ENCODE data around the gene SLC4A7. TPM values are rescaled to one million over a fixed set of nuclear protein-coding genes. Genes with fewer than 3 reads are reported as not detected.

SLC4A7 gene
- polyA plus RNA-seq, 4 donors: 13.8 to 53.0 (median 28.4) TPM

- Histone ChIP-seq H3K9me3 (ENCODE audit: control insufficient read depth in 2 of 2, insufficient read depth in 1 of 2, low read depth in 1 of 2, low read length in 1 of 2) (no peaks in the 10 kb centered on the region), H3K27ac (ENCODE audit: low read depth in 1 of 3, low read length in 2 of 3) (no peak overlapping the region), H3K4me3 (ENCODE audit: low read depth in 1 of 3, low read length in 3 of 3) (no peak overlapping the region), H3K36me3 (ENCODE audit: control insufficient read depth in 3 of 3, insufficient read depth in 2 of 3, low read depth in 1 of 3, low read length in 3 of 3) (peaks cover 0 to 13% (median 5%) of the 10 kb centered on the region in 3 donors), H3K4me1 (ENCODE audit: control insufficient read depth in 3 of 3, insufficient read depth in 2 of 3, low read depth in 1 of 3, low read length in 2 of 3) (no peaks in the 10 kb centered on the region), H3K27me3 (ENCODE audit: control insufficient read depth in 3 of 3, insufficient read depth in 3 of 3, low read length in 3 of 3) (no peaks in the 10 kb centered on the region)
- DNase-seq: no peak
- FAIRE-seq: no peak
Observed at GRCh38 chr3:27378331-27378730, 105.9 kb downstream of the SLC4A7 start.

GRCh38 chr3:27376109-27376772 is 107.9 kb downstream of the SLC4A7 start:
- WGBS, 3 donors: 81 to 90% (median 89%) methylated on average over 6 of the region's 6 CpGs
- no peak for FAIRE-seq
- H3K36me3 ChIP-seq (ENCODE audit: control insufficient read depth in 3 of 3, insufficient read depth in 2 of 3, low read depth in 1 of 3, low read length in 3 of 3): peaks cover 0 to 6% (median 5%) of the 10 kb centered on the region in 3 donors

GRCh38 chr3:27368831-27369607 is 115.2 kb downstream of the SLC4A7 start, which contains the start of gene NEK10:
Gene NEK10, minus strand, starts transcription at chr3:27369383. Its CDS starts 16,501 bp downstream, at chr3:27352882.
- peak; percentile 87 to 96 for DNase-seq
- FAIRE-seq: no peak
- no peak within 1 kb of the TSS for H3K27ac ChIP-seq (ENCODE audit: low read depth in 1 of 3, low read length in 2 of 3)
- no peaks in the 10 kb centered on the region for H3K36me3 ChIP-seq (ENCODE audit: control insufficient read depth in 3 of 3, insufficient read depth in 2 of 3, low read depth in 1 of 3, low read length in 3 of 3)
- peak within 1 kb of the TSS; percentile 41 to 78 (median 45) for H3K4me3 ChIP-seq (ENCODE audit: low read depth in 1 of 3, low read length in 3 of 3)
- peaks cover 0 to 4% (median 0%) of the 10 kb centered on the region in 3 donors for H3K4me1 ChIP-seq (ENCODE audit: control insufficient read depth in 3 of 3, insufficient read depth in 2 of 3, low read depth in 1 of 3, low read length in 2 of 3)
- no peaks in the 10 kb centered on the region for H3K9me3 ChIP-seq (ENCODE audit: control insufficient read depth in 2 of 2, insufficient read depth in 1 of 2, low read depth in 1 of 2, low read length in 1 of 2)
- WGBS, 3 donors: 1% methylated on average over 47 to 48 of the region's 48 CpGs
- H3K27me3 ChIP-seq (ENCODE audit: control insufficient read depth in 3 of 3, insufficient read depth in 3 of 3, low read length in 3 of 3): no peaks in the 10 kb centered on the region

More at GRCh38 chr3:27376109-27376772, 107.9 kb downstream of the SLC4A7 start:
- no peak overlapping the region for H3K27ac ChIP-seq (ENCODE audit: low read depth in 1 of 3, low read length in 2 of 3)
- H3K4me1 ChIP-seq (ENCODE audit: control insufficient read depth in 3 of 3, insufficient read depth in 2 of 3, low read depth in 1 of 3, low read length in 2 of 3): no peaks in the 10 kb centered on the region
- DNase-seq: no peak
- no peaks in the 10 kb centered on the region for H3K9me3 ChIP-seq (ENCODE audit: control insufficient read depth in 2 of 2, insufficient read depth in 1 of 2, low read depth in 1 of 2, low read length in 1 of 2)
- no peaks in the 10 kb centered on the region for H3K27me3 ChIP-seq (ENCODE audit: control insufficient read depth in 3 of 3, insufficient read depth in 3 of 3, low read length in 3 of 3)
- H3K4me3 ChIP-seq (ENCODE audit: low read depth in 1 of 3, low read length in 3 of 3): no peak overlapping the region

GRCh38 chr3:27366062-27366591 is 118.1 kb downstream of the SLC4A7 start:
- no peak for FAIRE-seq
- no peak overlapping the region for H3K27ac ChIP-seq (ENCODE audit: low read depth in 1 of 3, low read length in 2 of 3)

GRCh38 chr3:27360113-27361078 is 123.8 kb downstream of the SLC4A7 start:
- H3K4me3 ChIP-seq (ENCODE audit: low read depth in 1 of 3, low read length in 3 of 3): no peak overlapping the region
- H3K36me3 ChIP-seq (ENCODE audit: control insufficient read depth in 3 of 3, insufficient read depth in 2 of 3, low read depth in 1 of 3, low read length in 3 of 3): no peaks in the 10 kb centered on the region
- WGBS, 3 donors: 25 to 46% (median 41%) methylated on average over 7 of the region's 7 CpGs
- H3K27ac ChIP-seq (ENCODE audit: low read depth in 1 of 3, low read length in 2 of 3): peak overlapping the region; percentile 41 to 73 (median 59)
- DNase-seq (peak; percentile 87 to 93), FAIRE-seq (no peak)
- peaks cover 0 to 21% (median 4%) of the 10 kb centered on the region in 3 donors for H3K4me1 ChIP-seq (ENCODE audit: control insufficient read depth in 3 of 3, insufficient read depth in 2 of 3, low read depth in 1 of 3, low read length in 2 of 3)
- no peaks in the 10 kb centered on the region for H3K9me3 ChIP-seq (ENCODE audit: control insufficient read depth in 2 of 2, insufficient read depth in 1 of 2, low read depth in 1 of 2, low read length in 1 of 2)
- no peaks in the 10 kb centered on the region for H3K27me3 ChIP-seq (ENCODE audit: control insufficient read depth in 3 of 3, insufficient read depth in 3 of 3, low read length in 3 of 3)

More at GRCh38 chr3:27366062-27366591, 118.1 kb downstream of the SLC4A7 start:
- Histone ChIP-seq H3K36me3 (ENCODE audit: control insufficient read depth in 3 of 3, insufficient read depth in 2 of 3, low read depth in 1 of 3, low read length in 3 of 3) (no peaks in the 10 kb centered on the region), H3K27me3 (ENCODE audit: control insufficient read depth in 3 of 3, insufficient read depth in 3 of 3, low read length in 3 of 3) (no peaks in the 10 kb centered on the region), H3K4me3 (ENCODE audit: low read depth in 1 of 3, low read length in 3 of 3) (no peak overlapping the region), H3K9me3 (ENCODE audit: control insufficient read depth in 2 of 2, insufficient read depth in 1 of 2, low read depth in 1 of 2, low read length in 1 of 2) (no peaks in the 10 kb centered on the region), H3K4me1 (ENCODE audit: control insufficient read depth in 3 of 3, insufficient read depth in 2 of 3, low read depth in 1 of 3, low read length in 2 of 3) (peaks cover 0 to 5% (median 0%) of the 10 kb centered on the region in 3 donors)
- WGBS, 3 donors: 50 to 70% (median 52%) methylated on average over 1 of the region's 1 CpG
- DNase-seq: no peak

- H3K27ac ChIP-seq (ENCODE audit: low read depth in 1 of 3, low read length in 2 of 3): peak overlapping the region in 1 of 3 donors; percentile 46
- H3K27me3 ChIP-seq (ENCODE audit: control insufficient read depth in 3 of 3, insufficient read depth in 3 of 3, low read length in 3 of 3): no peaks in the 10 kb centered on the region
- H3K4me3 ChIP-seq (ENCODE audit: low read depth in 1 of 3, low read length in 3 of 3): no peak overlapping the region
- FAIRE-seq (no peak), DNase-seq (peak in 1 of 2 donors; percentile 22)
- H3K9me3 ChIP-seq (ENCODE audit: control insufficient read depth in 2 of 2, insufficient read depth in 1 of 2, low read depth in 1 of 2, low read length in 1 of 2): no peaks in the 10 kb centered on the region
- 41 to 57% (median 44%) methylated on average over 3 of the region's 3 CpGs for WGBS, 3 donors
- H3K36me3 ChIP-seq (ENCODE audit: control insufficient read depth in 3 of 3, insufficient read depth in 2 of 3, low read depth in 1 of 3, low read length in 3 of 3): no peaks in the 10 kb centered on the region
- peaks cover 3 to 21% (median 4%) of the 10 kb centered on the region in 3 donors for H3K4me1 ChIP-seq (ENCODE audit: control insufficient read depth in 3 of 3, insufficient read depth in 2 of 3, low read depth in 1 of 3, low read length in 2 of 3)
Observed at GRCh38 chr3:27358372-27358771, 125.8 kb downstream of the SLC4A7 start.

GRCh38 chr3:27357665-27358258 is 126.4 kb downstream of the SLC4A7 start:
- H3K9me3 ChIP-seq (ENCODE audit: control insufficient read depth in 2 of 2, insufficient read depth in 1 of 2, low read depth in 1 of 2, low read length in 1 of 2): no peaks in the 10 kb centered on the region
- no peak overlapping the region for H3K27ac ChIP-seq (ENCODE audit: low read depth in 1 of 3, low read length in 2 of 3)
- H3K27me3 ChIP-seq (ENCODE audit: control insufficient read depth in 3 of 3, insufficient read depth in 3 of 3, low read length in 3 of 3): no peaks in the 10 kb centered on the region
- no peak overlapping the region for H3K4me3 ChIP-seq (ENCODE audit: low read depth in 1 of 3, low read length in 3 of 3)
- H3K36me3 ChIP-seq (ENCODE audit: control insufficient read depth in 3 of 3, insufficient read depth in 2 of 3, low read depth in 1 of 3, low read length in 3 of 3): no peaks in the 10 kb centered on the region
- WGBS, 3 donors: 8 to 45% (median 23%) methylated on average over 1 of the region's 1 CpG
- peaks cover 3 to 21% (median 4%) of the 10 kb centered on the region in 3 donors for H3K4me1 ChIP-seq (ENCODE audit: control insufficient read depth in 3 of 3, insufficient read depth in 2 of 3, low read depth in 1 of 3, low read length in 2 of 3)
- DNase-seq (peak; percentile 75 to 78), FAIRE-seq (no peak)

Measured in small intestine (tissue), 7 donors.